Fibroblast of lung (primary cell): Measurements from ENCODE around the gene SLC1A1.

Experiments used
- CTCF ChIP-seq, 2 donors: IDR thresholded peaks in 1 of 2; conservative IDR thresholded peaks in 1 of 2; 1 replicate in 1 of 2; 2 replicates in 1 of 2; pipeline ENCODE4 v1.5.1; 2011 to 2012; ENCODE audit warnings: low read length in 2 of 2, control low read depth in 1 of 2, inconsistent platforms in 1 of 2, low read depth in 1 of 2, mild to moderate bottlenecking in 1 of 2
- EZH2 ChIP-seq: IDR thresholded peaks from 2 replicates; pipeline ENCODE4 v1.5.1; 2012; ENCODE audit warnings: low read length, control low read depth, mild to moderate bottlenecking; ENCODE audit errors: missing control alignments

GRCh38 chr9:4494332-4494731 lies 4.1 kb downstream of the SLC1A1 start:
- TF ChIP-seq CTCF (conservative IDR thresholded peaks at IDR 0.05 in 1 of 2, IDR thresholded peaks at IDR 0.05 in 1 of 2; ENCODE audit: low read depth in 1 of 2, low read length in 2 of 2), result no peak
- no peak for TF ChIP-seq EZH2
